Fibroblast of lung (primary cell): ENCODE data around the gene PCK2.

ENCODE experiments used
- CTCF ChIP-seq, 2 donors: IDR thresholded peaks in 1 of 2; conservative IDR thresholded peaks in 1 of 2; 1 replicate in 1 of 2; 2 replicates in 1 of 2; pipeline ENCODE4 v1.5.1; 2011 to 2012; ENCODE audit warnings: low read length in 2 of 2, control low read depth in 1 of 2, inconsistent platforms in 1 of 2, low read depth in 1 of 2, mild to moderate bottlenecking in 1 of 2
- EZH2 ChIP-seq: IDR thresholded peaks from 2 replicates; pipeline ENCODE4 v1.5.1; 2012; ENCODE audit warnings: low read length, control low read depth, mild to moderate bottlenecking; ENCODE audit errors: missing control alignments

GRCh38 chr14:24072436-24072835 lies 21.7 kb upstream of the PCK2 start:
- TF ChIP-seq CTCF (conservative IDR thresholded peaks at IDR 0.05 in 1 of 2, IDR thresholded peaks at IDR 0.05 in 1 of 2; ENCODE audit: low read depth in 1 of 2, low read length in 2 of 2) (no peak), EZH2 (no peak)
